ENCODE measurements around the gene UCKL1. TPM values are rescaled to one million over a fixed set of nuclear protein-coding genes. Genes with fewer than 3 reads are reported as not detected.

UCKL1 gene
- total RNA-seq, 3 donors from 2014 or later (not counting 1 experiment from before 2014, with no cell fraction given), result 49.9 to 58.1 (median 49.9) TPM

GRCh38 chr20:63980806-63981728, 24.9 kb upstream of the UCKL1 start, which contains the start of gene PRPF6:
PRPF6 (plus strand) TSS chr20:63981132; CDS start chr20:63981246, 114 bp downstream.
- DNase-seq (peak; percentile 92 to 99), ATAC-seq (peak; percentile 61 to 86 (median 77))
- peaks cover 59 to 67% of the 10 kb centered on the region in 2 donors for H3K4me1 Mint-ChIP-seq
- H3K27me3 Mint-ChIP-seq (ENCODE audit: low read depth in 2 of 2), result no peaks in the 10 kb centered on the region
- no peaks in the 10 kb centered on the region for H3K9me3 Mint-ChIP-seq
- H3K36me3 Mint-ChIP-seq, result peaks cover 14% of the 10 kb centered on the region
- Histone ChIP-seq H3K4me3 (ENCODE audit: low read length) (peak within 1 kb of the TSS; percentile 62), H3K4me1 (ENCODE audit: control insufficient read depth, insufficient read depth, low read length) (peaks cover 54% of the 10 kb centered on the region), H3K9me3 (ENCODE audit: control insufficient read depth, insufficient read depth, low read length) (no peaks in the 10 kb centered on the region), H3K27ac (ENCODE audit: low read length) (peak within 1 kb of the TSS; percentile 78), H3K27me3 (ENCODE audit: control insufficient read depth, insufficient read depth, low read length) (no peaks in the 10 kb centered on the region), H3K36me3 (ENCODE audit: control insufficient read depth, insufficient read depth, low read length) (peaks cover 23% of the 10 kb centered on the region)
- TF ChIP-seq, protein P1, sequence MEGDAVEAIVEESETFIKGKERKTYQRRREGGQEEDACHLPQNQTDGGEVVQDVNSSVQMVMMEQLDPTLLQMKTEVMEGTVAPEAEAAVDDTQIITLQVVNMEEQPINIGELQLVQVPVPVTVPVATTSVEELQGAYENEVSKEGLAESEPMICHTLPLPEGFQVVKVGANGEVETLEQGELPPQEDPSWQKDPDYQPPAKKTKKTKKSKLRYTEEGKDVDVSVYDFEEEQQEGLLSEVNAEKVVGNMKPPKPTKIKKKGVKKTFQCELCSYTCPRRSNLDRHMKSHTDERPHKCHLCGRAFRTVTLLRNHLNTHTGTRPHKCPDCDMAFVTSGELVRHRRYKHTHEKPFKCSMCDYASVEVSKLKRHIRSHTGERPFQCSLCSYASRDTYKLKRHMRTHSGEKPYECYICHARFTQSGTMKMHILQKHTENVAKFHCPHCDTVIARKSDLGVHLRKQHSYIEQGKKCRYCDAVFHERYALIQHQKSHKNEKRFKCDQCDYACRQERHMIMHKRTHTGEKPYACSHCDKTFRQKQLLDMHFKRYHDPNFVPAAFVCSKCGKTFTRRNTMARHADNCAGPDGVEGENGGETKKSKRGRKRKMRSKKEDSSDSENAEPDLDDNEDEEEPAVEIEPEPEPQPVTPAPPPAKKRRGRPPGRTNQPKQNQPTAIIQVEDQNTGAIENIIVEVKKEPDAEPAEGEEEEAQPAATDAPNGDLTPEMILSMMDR (IDR thresholded peaks at IDR 0.05), result peak; percentile 90
- peak within 1 kb of the TSS; percentile 88 to 95 for H3K27ac Mint-ChIP-seq
- H3K4me3 Mint-ChIP-seq, result peak within 1 kb of the TSS; percentile 95
- WGBS (ENCODE audit: insufficient coverage), result under 1% methylated on average over 70 of the region's 75 CpGs
- intact Hi-C loops (cut with micrococcal nuclease), result loop anchor here (2.0 kb wide), 1 partner anchor 140 kb away; no protein-coding TSS in a partner anchor

DNA sequence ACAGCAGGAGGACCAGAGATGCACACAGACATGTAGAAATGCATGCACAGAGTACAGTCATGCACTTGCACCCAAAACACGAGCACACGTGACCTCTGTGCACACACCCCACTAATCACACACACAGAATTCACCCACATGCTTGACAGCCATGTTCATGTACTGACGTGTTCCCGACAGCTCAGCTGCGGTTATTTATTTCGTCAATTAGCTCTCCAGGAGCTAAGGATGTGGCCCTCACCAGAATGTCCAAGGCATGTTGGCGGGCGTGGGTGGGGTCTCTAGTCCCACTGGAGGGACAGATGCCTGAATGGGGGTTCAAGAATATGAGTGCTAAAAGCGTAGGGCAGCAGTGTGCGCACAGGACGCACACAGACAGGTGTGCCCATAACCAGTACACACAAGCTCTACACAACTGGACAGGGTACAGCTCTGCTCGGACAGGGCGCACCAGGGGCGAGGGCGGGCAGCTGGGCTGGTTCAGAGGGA, 24.1 kb upstream of the UCKL1 start:
- peaks cover 17% of the 10 kb centered on the region for H3K36me3 ChIP-seq (ENCODE audit: control insufficient read depth, insufficient read depth, low read length)
- Mint-ChIP-seq H3K27me3 (ENCODE audit: low read depth in 2 of 2) (no peaks in the 10 kb centered on the region), H3K27ac (peak overlapping the region; percentile 88 to 95), H3K4me1 (peaks cover 59 to 70% of the 10 kb centered on the region in 2 donors), H3K4me3 (peak overlapping the region; percentile 95), H3K36me3 (peaks cover 14% of the 10 kb centered on the region), H3K9me3 (no peaks in the 10 kb centered on the region)
- H3K9me3 ChIP-seq (ENCODE audit: control insufficient read depth, insufficient read depth, low read length), result no peaks in the 10 kb centered on the region
- ATAC-seq (peak; percentile 2 to 28 (median 3)), DNase-seq (peak in 1 of 2 donors; percentile 73)
- peak overlapping the region; percentile 62 for H3K4me3 ChIP-seq (ENCODE audit: low read length)
- WGBS (ENCODE audit: insufficient coverage), result 63% methylated on average over 15 of the region's 15 CpGs
- TF ChIP-seq, protein P1 (IDR thresholded peaks at IDR 0.05), result no peak
- H3K4me1 ChIP-seq (ENCODE audit: control insufficient read depth, insufficient read depth, low read length), result peaks cover 54% of the 10 kb centered on the region
- H3K27ac ChIP-seq (ENCODE audit: low read length), result peak overlapping the region; percentile 78
- no peaks in the 10 kb centered on the region for H3K27me3 ChIP-seq (ENCODE audit: control insufficient read depth, insufficient read depth, low read length)
- intact Hi-C loops (cut with micrococcal nuclease), result loop anchor here (2.0 kb wide), 1 partner anchor 140 kb away; no protein-coding TSS in a partner anchor

- H3K4me1 Mint-ChIP-seq, result peaks cover 57 to 69% of the 10 kb centered on the region in 2 donors
- DNase-seq (peak; percentile 54 to 87), ATAC-seq (peak; percentile 14 to 37 (median 17))
- peaks cover 16% of the 10 kb centered on the region for H3K36me3 ChIP-seq (ENCODE audit: control insufficient read depth, insufficient read depth, low read length)
- H3K4me3 Mint-ChIP-seq, result peak within 1 kb of the TSS; percentile 95
- WGBS (ENCODE audit: insufficient coverage), result under 1% methylated on average over 52 of the region's 52 CpGs
- H3K4me3 ChIP-seq (ENCODE audit: low read length), result peak within 1 kb of the TSS; percentile 62
- peaks cover 11% of the 10 kb centered on the region for H3K36me3 Mint-ChIP-seq
- peak within 1 kb of the TSS; percentile 88 to 95 for H3K27ac Mint-ChIP-seq
- no peaks in the 10 kb centered on the region for H3K9me3 ChIP-seq (ENCODE audit: control insufficient read depth, insufficient read depth, low read length)
- TF ChIP-seq, protein P1 (IDR thresholded peaks at IDR 0.05), result no peak
- peaks cover 54% of the 10 kb centered on the region for H3K4me1 ChIP-seq (ENCODE audit: control insufficient read depth, insufficient read depth, low read length)
- H3K9me3 Mint-ChIP-seq, result no peaks in the 10 kb centered on the region
- no peaks in the 10 kb centered on the region for H3K27me3 Mint-ChIP-seq (ENCODE audit: low read depth in 2 of 2)
- peak within 1 kb of the TSS; percentile 85 for H3K27ac ChIP-seq (ENCODE audit: low read length)
- intact Hi-C loops (cut with micrococcal nuclease), result loop anchor here (2.0 to 5.0 kb wide), 3 partner anchors 23 to 442 kb away; partner anchors contain the start of genes PTK6 and UCKL1
- H3K27me3 ChIP-seq (ENCODE audit: control insufficient read depth, insufficient read depth, low read length), result no peaks in the 10 kb centered on the region
Measured at GRCh38 chr20:63979557-63980316, 23.5 kb upstream of the UCKL1 start, which contains the start of gene SAMD10. SAMD10 (minus strand) TSS chr20:63979642; CDS start chr20:63979467, 175 bp downstream.
